ENCODE measurements around the gene PSMD8. TPM values are rescaled to one million over a fixed set of nuclear protein-coding genes. Genes with fewer than 3 reads are reported as not detected.
A peak's percentile ranks its signal among the peaks of the same experiment; 100 is the strongest.

PSMD8 gene
- polyA plus RNA-seq, 1 experiment, result 287 TPM

- DNase-seq (ENCODE audit: low read depth, low spot score), result peak; percentile 30
- Histone ChIP-seq H3K4me3 (ENCODE audit: low read depth, low read length) (peak overlapping the region; percentile 93), H3K27me3 (ENCODE audit: control insufficient read depth, insufficient read depth, low read length) (no peaks in the 10 kb centered on the region), H3K27ac (ENCODE audit: low read depth, low read length) (peak overlapping the region; percentile 77), H3K9me3 (ENCODE audit: control insufficient read depth, insufficient read depth, low read length) (peaks cover 4% of the 10 kb centered on the region; the same call in 1 of the 2 replicates)
- no peak for TF ChIP-seq CTCF (IDR thresholded peaks at IDR 0.05; ENCODE audit: low read depth, low read length)
- CTCF ChIA-PET, result interaction anchor here (0.6 to 2.7 kb wide), 6 partner anchors 10 to 1518 kb away, joined by 3 to 41 read pairs (median 5); partner anchors contain the start of genes CATSPERG and FAM98C
- POLR2A ChIA-PET, result interaction anchor here (3.5 kb wide), 2 partner anchors 14 to 15 kb away, joined by 29 to 49 read pairs; partner anchors contain the start of genes FAM98C and PSMD8
These were observed 14.9 kb downstream of the PSMD8 start for GRCh38 chr19:38389101-38389925.

- peaks cover 11% of the 10 kb centered on the region; the same call in 1 of the 2 replicates for H3K9me3 ChIP-seq (ENCODE audit: control insufficient read depth, insufficient read depth, low read length)
- no peaks in the 10 kb centered on the region for H3K27me3 ChIP-seq (ENCODE audit: control insufficient read depth, insufficient read depth, low read length)
- no peak for TF ChIP-seq CTCF (IDR thresholded peaks at IDR 0.05; ENCODE audit: low read depth, low read length)
- peak overlapping the region; percentile 93 for H3K4me3 ChIP-seq (ENCODE audit: low read depth, low read length)
- ChIA-PET POLR2A (interaction anchor here (3.5 kb wide), 2 partner anchors 13 to 15 kb away, joined by 29 to 49 read pairs; partner anchors contain the start of genes FAM98C and PSMD8), CTCF (interaction anchor here (0.5 to 2.7 kb wide), 7 partner anchors 10 to 1517 kb away, joined by 3 to 41 read pairs (median 4); partner anchors contain the start of genes CATSPERG and FAM98C)
- H3K27ac ChIP-seq (ENCODE audit: low read depth, low read length), result no peak overlapping the region
- no peak for DNase-seq (ENCODE audit: low read depth, low spot score)
These were observed 15.9 kb downstream of the PSMD8 start for GRCh38 chr19:38389957-38390924.

GRCh38 chr19:38391911-38392464, 17.6 kb downstream of the PSMD8 start:
- POLR2A ChIA-PET, result interaction anchor here (1.2 kb wide), 1 partner anchor 11 kb away, joined by 6 read pairs; the partner anchor contains the start of gene FAM98C
- CTCF ChIA-PET, result interaction anchor here (0.9 kb wide), 1 partner anchor 11 kb away, joined by 5 read pairs; the partner anchor contains the start of gene FAM98C
- TF ChIP-seq CTCF (IDR thresholded peaks at IDR 0.05; ENCODE audit: low read depth, low read length), result no peak
- peaks cover 7% of the 10 kb centered on the region; the same call in 1 of the 2 replicates for H3K9me3 ChIP-seq (ENCODE audit: control insufficient read depth, insufficient read depth, low read length)
- DNase-seq (ENCODE audit: low read depth, low spot score), result no peak
- H3K4me3 ChIP-seq (ENCODE audit: low read depth, low read length), result no peak overlapping the region
- H3K27ac ChIP-seq (ENCODE audit: low read depth, low read length), result no peak overlapping the region
- no peaks in the 10 kb centered on the region for H3K27me3 ChIP-seq (ENCODE audit: control insufficient read depth, insufficient read depth, low read length)

- POLR2A ChIA-PET, result interaction anchor here (1.2 kb wide), 1 partner anchor 10 kb away, joined by 6 read pairs; the partner anchor contains the start of gene FAM98C
- no peak overlapping the region for H3K27ac ChIP-seq (ENCODE audit: low read depth, low read length)
These were observed 18.4 kb downstream of the PSMD8 start for GRCh38 chr19:38392707-38393308.

More at GRCh38 chr19:38392707-38393308, 18.4 kb downstream of the PSMD8 start:
- CTCF ChIA-PET, result interaction anchor here (0.7 to 1.6 kb wide), 3 partner anchors 10 to 72 kb away, joined by 4 to 18 read pairs (median 5); partner anchors contain the start of gene FAM98C
- Histone ChIP-seq H3K4me3 (ENCODE audit: low read depth, low read length) (no peak overlapping the region), H3K27me3 (ENCODE audit: control insufficient read depth, insufficient read depth, low read length) (no peaks in the 10 kb centered on the region), H3K9me3 (ENCODE audit: control insufficient read depth, insufficient read depth, low read length) (peaks cover 7% of the 10 kb centered on the region; the same call in 1 of the 2 replicates)
- no peak for TF ChIP-seq CTCF (IDR thresholded peaks at IDR 0.05; ENCODE audit: low read depth, low read length)
- no peak for DNase-seq (ENCODE audit: low read depth, low spot score)
